B cell (primary cell): ENCODE measurements around the gene ARHGEF38.

Experiments
- CTCF ChIP-seq: fragments of 200-600 bp; IDR thresholded peaks from one replicate; pipeline ENCODE4 v1.8.0; 2022; ENCODE audit warnings: antibody characterized with exemption, mild to moderate bottlenecking
- EZH2 ChIP-seq: IDR thresholded peaks from 2 replicates; pipeline ENCODE4 v1.6.1; 2012; ENCODE audit warnings: borderline replicate concordance, low read depth, mild to moderate bottlenecking, moderate library complexity, low read length; ENCODE audit not compliant: insufficient read depth, poor library complexity, severe bottlenecking

GRCh38 chr4:105623099-105623498 lies 70.7 kb downstream of the ARHGEF38 start:
- no peak for TF ChIP-seq CTCF
- no peak for TF ChIP-seq EZH2
